Uterus (tissue), 2 donors: ENCODE data around the gene DNAH17.

ENCODE experiments used
- CTCF ChIP-seq, 4 experiments: fragments of 200-600 bp in 2 of 4; fragments of 450-650 bp in 2 of 4; sonication (generic) in 2 of 4; IDR thresholded peaks; one replicate each; pipeline ENCODE4 v1.5.1; 2016 to 2019; ENCODE audit warnings: antibody characterized with exemption in 4 of 4, mild to moderate bottlenecking in 2 of 4, moderate library complexity in 1 of 4
- POLR2A ChIP-seq, 2 donors: fragments of 450-650 bp; IDR thresholded peaks; one replicate each; pipeline ENCODE4 v1.6.1; 2016; ENCODE audit warnings: antibody characterized with exemption in 2 of 2, mild to moderate bottlenecking in 1 of 2, moderate library complexity in 1 of 2

- TF ChIP-seq CTCF (IDR thresholded peaks at IDR 0.05) (no peak), POLR2A (IDR thresholded peaks at IDR 0.05) (no peak)
Measured at GRCh38 chr17:78623541-78623940, 46.3 kb upstream of the DNAH17 start.
